Astrocyte of the cerebellum (primary cell): ENCODE measurements around the gene ARHGEF16.

Experiments
- DNase-seq: peaks from one replicate; pipeline ENCODE4 v3.0.0-alpha.2; 2011; ENCODE audit warnings: low read depth
- H3K4me3 ChIP-seq: 2 replicates; pipeline ENCODE4 v1.5.1; 2011; ENCODE audit warnings: mild to moderate bottlenecking, low read depth, low read length, moderate library complexity
- in situ Hi-C: cut with HindIII; loops from 2 replicates; pipeline ENCODE4 v1.10.0; 2017; ENCODE audit warnings: low sequenced_read_pairs
- TF ChIP-seq, protein P1 (sequence below): IDR thresholded peaks from 2 replicates; pipeline ENCODE4 v1.5.1; 2012; ENCODE audit warnings: low read length, low read depth, moderate library complexity, mild to moderate bottlenecking; ENCODE audit errors: missing control alignments

Gene ARHGEF16

DNA sequence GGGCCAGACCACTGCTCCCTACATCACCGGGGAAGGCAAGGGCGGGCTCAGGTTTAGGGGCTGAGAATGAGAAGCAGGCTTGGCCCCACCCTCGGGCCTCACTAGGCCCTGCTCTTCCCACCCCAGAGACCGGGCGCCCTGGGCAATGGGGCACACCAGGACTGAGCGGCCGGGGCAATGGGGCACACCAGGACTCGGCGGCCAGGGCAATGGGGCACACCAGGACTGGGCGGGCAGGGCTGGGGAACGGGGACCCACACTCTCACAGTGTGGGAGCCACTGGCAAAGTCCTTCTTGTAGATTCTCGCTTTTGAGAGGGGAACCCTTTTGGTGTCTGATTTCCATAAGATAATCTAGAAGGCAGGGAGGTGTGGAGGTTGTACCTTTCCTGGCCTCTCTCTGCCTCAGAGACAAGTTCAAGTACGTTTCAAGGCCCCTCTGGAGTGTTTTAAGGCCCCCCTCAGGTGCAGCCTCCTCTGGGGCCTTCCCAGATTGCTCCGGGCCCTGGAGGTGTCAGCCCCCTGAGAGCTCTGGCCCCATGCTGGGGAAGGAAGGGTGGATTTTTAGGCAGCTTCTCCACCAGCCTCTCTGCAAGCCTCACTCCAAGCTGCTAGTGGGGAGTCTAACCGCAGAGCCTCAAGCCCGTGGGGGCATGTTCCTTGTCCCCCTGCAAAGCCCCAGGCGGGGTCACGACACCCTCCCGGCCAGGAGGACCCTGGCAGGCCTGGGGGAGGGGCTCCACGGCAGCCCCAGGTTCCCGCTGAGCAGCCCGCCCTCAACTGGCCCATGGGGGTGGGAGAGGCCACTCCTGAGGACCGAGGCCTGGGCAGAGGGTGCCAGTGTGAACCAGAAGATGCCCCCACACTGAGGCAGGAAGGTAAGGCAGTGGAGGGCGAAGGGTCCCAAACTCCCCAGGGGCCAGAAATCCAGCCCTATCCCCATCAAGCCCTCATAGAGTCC is 66.2 kb downstream of the ARHGEF16 start:
- TF ChIP-seq, protein P1, sequence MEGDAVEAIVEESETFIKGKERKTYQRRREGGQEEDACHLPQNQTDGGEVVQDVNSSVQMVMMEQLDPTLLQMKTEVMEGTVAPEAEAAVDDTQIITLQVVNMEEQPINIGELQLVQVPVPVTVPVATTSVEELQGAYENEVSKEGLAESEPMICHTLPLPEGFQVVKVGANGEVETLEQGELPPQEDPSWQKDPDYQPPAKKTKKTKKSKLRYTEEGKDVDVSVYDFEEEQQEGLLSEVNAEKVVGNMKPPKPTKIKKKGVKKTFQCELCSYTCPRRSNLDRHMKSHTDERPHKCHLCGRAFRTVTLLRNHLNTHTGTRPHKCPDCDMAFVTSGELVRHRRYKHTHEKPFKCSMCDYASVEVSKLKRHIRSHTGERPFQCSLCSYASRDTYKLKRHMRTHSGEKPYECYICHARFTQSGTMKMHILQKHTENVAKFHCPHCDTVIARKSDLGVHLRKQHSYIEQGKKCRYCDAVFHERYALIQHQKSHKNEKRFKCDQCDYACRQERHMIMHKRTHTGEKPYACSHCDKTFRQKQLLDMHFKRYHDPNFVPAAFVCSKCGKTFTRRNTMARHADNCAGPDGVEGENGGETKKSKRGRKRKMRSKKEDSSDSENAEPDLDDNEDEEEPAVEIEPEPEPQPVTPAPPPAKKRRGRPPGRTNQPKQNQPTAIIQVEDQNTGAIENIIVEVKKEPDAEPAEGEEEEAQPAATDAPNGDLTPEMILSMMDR: no peak
- no peak overlapping the region for H3K4me3 ChIP-seq
- in situ Hi-C loops: no loop called here
- DNase-seq: no peak

DNA sequence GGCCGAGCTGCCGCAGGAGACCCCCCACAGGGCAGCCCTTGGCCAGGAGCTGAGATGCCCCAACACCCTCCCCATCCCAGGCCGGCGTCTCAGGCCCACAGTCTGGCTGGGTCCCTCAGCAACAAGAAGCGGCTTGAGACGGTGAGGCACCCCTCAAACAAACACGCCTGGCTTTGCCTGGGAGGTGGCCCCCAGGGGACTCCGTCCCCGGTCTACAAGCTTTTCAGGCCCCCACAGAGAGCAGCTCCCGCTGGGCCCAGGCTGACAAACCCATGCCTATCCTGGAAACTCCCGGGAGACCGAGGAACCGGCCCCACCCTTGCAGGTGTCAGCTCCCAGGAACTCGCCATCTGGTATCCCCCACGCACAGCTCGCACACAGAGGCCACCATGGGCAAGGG is 67.0 kb downstream of the ARHGEF16 start:
- DNase-seq: no peak
- TF ChIP-seq, protein P1: no peak
- H3K4me3 ChIP-seq: no peak overlapping the region
- in situ Hi-C loops: no loop called here

DNA sequence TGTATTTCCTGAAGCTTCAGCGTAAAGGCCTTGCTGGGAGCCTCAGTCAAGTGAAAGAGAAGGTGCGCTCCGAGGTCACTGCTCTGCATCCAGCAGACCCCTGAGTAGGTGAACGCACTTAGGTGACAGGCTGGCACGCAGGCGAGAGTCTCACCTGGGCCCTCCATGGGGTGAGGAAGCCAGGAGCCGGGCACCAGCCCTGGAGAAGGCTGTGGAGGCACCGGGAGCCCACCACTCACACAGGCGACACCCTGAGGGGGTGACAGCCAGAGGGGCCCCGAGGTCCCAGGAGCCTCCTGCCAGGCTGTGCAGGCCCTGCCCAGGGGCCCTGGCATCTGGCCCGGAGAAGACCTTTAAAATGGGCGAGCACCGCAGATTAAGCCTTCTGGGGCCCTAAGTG is 67.6 kb downstream of the ARHGEF16 start:
- in situ Hi-C loops: no loop called here
- H3K4me3 ChIP-seq: no peak overlapping the region
- no peak for DNase-seq
- TF ChIP-seq, protein P1: no peak

DNA sequence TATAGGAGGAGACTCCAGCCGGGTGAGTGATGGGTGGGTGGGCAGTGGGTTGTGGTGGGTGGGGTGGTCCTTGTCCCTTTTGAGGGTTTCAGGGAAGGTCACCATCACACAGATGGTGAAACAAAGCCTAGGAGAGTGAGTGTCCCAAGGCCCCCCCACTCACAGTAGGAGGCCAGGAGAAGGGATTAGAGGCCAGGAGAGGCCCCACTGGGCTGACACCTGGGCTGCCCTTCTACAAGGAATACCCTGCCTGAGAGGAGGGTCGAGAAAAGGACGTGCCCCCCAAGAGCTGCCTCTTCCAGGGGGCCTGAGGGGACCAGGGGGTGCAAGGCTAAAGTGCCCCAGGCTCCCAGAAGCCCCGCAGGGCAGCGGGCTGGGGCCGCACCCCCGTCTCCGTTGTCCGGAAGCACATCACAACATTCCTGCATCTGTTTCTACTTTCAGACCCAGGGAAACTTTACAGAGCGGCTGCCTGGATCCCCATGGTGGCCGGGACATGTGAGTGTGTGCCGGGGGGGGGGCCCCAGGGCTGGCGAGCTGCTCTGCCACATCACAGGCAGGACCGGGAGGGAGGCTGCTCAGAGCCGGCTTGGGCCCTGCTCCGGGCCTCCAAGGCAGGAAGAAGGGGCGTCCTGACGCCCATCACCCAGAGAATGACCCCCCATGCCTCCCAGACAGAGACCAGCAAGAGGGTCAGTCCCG is 68.2 kb downstream of the ARHGEF16 start:
- H3K4me3 ChIP-seq: no peak overlapping the region
- in situ Hi-C loops: no loop called here
- TF ChIP-seq, protein P1: no peak
- DNase-seq: no peak

DNA sequence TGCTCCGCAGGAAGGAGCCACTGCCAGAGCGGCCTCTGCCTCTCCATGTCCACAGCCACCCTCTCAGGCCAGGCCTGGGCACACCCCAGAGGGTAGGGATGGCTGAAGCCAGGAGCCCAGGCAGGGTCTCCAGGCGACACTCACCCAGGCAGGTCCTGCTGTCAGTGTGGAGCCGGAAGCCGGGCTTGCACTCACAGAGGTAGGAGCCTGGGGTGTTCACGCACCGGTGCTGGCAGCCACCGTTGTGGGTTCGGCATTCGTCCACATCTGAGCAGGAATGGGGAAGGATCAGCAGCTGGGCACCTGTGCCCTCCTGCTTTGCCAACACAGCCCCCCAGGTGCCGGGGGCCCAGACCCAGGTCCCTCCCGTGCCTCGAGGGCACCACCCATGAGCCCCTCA is 69.5 kb downstream of the ARHGEF16 start:
- in situ Hi-C loops: no loop called here
- no peak for DNase-seq
- TF ChIP-seq, protein P1: no peak
- H3K4me3 ChIP-seq: no peak overlapping the region

DNA sequence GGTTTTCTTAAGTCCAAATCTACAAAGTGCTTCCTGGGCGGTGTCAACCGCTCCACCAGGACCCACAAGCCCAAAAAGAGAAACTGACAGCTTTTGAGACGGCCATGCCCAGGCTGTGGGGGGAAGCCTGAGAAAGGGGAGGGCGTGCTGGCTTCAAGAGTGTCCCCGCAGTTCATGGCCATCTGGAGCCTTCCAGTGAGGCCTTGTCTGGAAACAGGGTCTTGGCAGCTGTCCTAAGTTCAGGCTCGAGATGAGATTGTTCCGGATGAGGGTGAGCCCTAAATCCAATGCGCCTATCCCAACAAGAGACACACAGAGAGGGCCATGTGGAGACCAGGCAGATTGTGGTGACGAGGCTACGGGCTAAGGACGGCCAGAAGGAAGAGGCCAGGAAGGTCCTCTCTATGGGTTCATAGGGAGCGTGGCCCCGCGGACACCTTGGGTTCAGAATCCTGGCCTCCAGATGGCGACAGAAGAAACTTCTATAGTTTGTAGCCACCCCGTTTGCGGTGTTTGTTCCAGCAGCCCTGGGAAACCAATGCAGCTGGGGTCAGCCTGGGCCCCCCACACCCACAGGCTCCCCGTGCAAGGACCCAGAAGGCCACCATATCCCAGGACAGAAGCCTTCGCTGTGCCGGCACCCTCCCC is 70.2 kb downstream of the ARHGEF16 start:
- TF ChIP-seq, protein P1: no peak
- no peak overlapping the region for H3K4me3 ChIP-seq
- no peak for DNase-seq
- in situ Hi-C loops: no loop called here
